Gastroesophageal sphincter (tissue), 4 donors: ENCODE measurements around the gene SIRPB1. TPM values are rescaled to one million over a fixed set of nuclear protein-coding genes. Genes with fewer than 3 reads are reported as not detected.
"Not testable (repeated sequence)": the region's sequence is repeated elsewhere in the genome, so short reads cannot be mapped to it uniquely, and the experiment has no call there.

ENCODE experiments used
- ATAC-seq: fragments of 150-250 bp; one replicate; pipeline ENCODE4 v1.9.1; 2016; ENCODE audit warnings: mild to moderate bottlenecking, moderate library complexity
- H3K27ac ChIP-seq, 4 donors: fragments of 200-600 bp; sonication (generic) in 3 of 4; 1 replicate in 3 of 4; 2 replicates in 1 of 4; pipeline ENCODE4 v1.5.1; 2016 to 2019
- H3K27me3 ChIP-seq: fragments of 200-600 bp; sonication (generic); one replicate; pipeline ENCODE4 v1.5.1; 2019
- H3K36me3 ChIP-seq, 2 donors: fragments of 200-600 bp; sonication (generic); one replicate each; pipeline ENCODE4 v1.5.1; 2019; ENCODE audit warnings: control low read depth in 1 of 2
- H3K4me1 ChIP-seq, 3 donors: fragments of 200-600 bp; sonication (generic); 1 replicate in 2 of 3; 2 replicates in 1 of 3; pipeline ENCODE4 v1.5.1; 2016 to 2019; ENCODE audit warnings: control low read depth in 2 of 3
- H3K4me3 ChIP-seq, 2 donors: fragments of 200-600 bp; sonication (generic); one replicate each; pipeline ENCODE4 v1.5.1; 2019; ENCODE audit warnings: mild to moderate bottlenecking in 1 of 2, moderate library complexity in 1 of 2
- H3K9me3 ChIP-seq, 3 donors: fragments of 200-600 bp; sonication (generic); one replicate each; pipeline ENCODE4 v1.5.1; 2017 to 2019; ENCODE audit warnings: control low read depth in 2 of 3
- CTCF ChIP-seq, 4 experiments: fragments of 200-600 bp in 2 of 4; fragments of 450-650 bp in 2 of 4; sonication (generic) in 1 of 4; IDR thresholded peaks; one replicate each; pipeline ENCODE4 v1.5.1; 2017 to 2019; ENCODE audit warnings: antibody characterized with exemption in 4 of 4, mild to moderate bottlenecking in 2 of 4, moderate library complexity in 2 of 4
- EP300 ChIP-seq: sonication (generic); formaldehyde crosslinking; IDR thresholded peaks from one replicate; pipeline ENCODE4 v1.6.1; 2017; ENCODE audit warnings: antibody characterized with exemption, mild to moderate bottlenecking
- POLR2A ChIP-seq, 2 donors: fragments of 450-650 bp; IDR thresholded peaks; one replicate each; pipeline ENCODE4 v1.6.1; 2017; ENCODE audit warnings: antibody characterized with exemption in 2 of 2, mild to moderate bottlenecking in 2 of 2, moderate library complexity in 1 of 2
- POLR2AphosphoS5 ChIP-seq: sonication (generic); formaldehyde crosslinking; IDR thresholded peaks from one replicate; pipeline ENCODE4 v1.6.1; 2017; ENCODE audit warnings: antibody characterized with exemption
- WGBS, 2 donors: methylation state at CpG; one replicate each; pipeline ENCODE4 v1.1.5; 2018; ENCODE audit warnings: low coverage in 1 of 2; 5-methylcytosine and 5-hydroxymethylcytosine counted together
- total RNA-seq, 4 donors: library from RNA; depleted of rRNA; stranded (reverse); fragments of >200 nt; gene quantifications; one replicate each; pipeline ENCODE4 v1.1.0, GENCODE V29; 2016

SIRPB1 gene
- total RNA-seq, 4 donors from 2014 or later: 3.4 to 6.9 (median 4.3) TPM

- no peaks in the 10 kb centered on the region for H3K4me1 ChIP-seq
- WGBS, 2 donors: 0% methylated on average over 1 of the region's 1 CpG
- H3K27me3 ChIP-seq: no peaks in the 10 kb centered on the region
- ATAC-seq: no peak
- H3K4me3 ChIP-seq: no peak overlapping the region
- no peaks in the 10 kb centered on the region for H3K36me3 ChIP-seq
- peaks cover 0 to 17% (median 0%) of the 10 kb centered on the region in 3 donors for H3K9me3 ChIP-seq
- TF ChIP-seq POLR2A (IDR thresholded peaks at IDR 0.05) (no peak), CTCF (IDR thresholded peaks at IDR 0.05) (no peak), EP300 (no peak), POLR2AphosphoS5 (no peak)
- H3K27ac ChIP-seq: no peak overlapping the region
Observed at GRCh38 chr20:1622450-1622849, 2.6 kb upstream of the SIRPB1 start.

GRCh38 chr20:1621316-1621715 lies 1.5 kb upstream of the SIRPB1 start:
- H3K27me3 ChIP-seq: no peaks in the 10 kb centered on the region
- no peaks in the 10 kb centered on the region for H3K36me3 ChIP-seq
- TF ChIP-seq POLR2A (IDR thresholded peaks at IDR 0.05) (no peak), POLR2AphosphoS5 (no peak), EP300 (no peak), CTCF (IDR thresholded peaks at IDR 0.05) (no peak)
- no peak overlapping the region for H3K27ac ChIP-seq
- H3K4me3 ChIP-seq: no peak overlapping the region
- no peak for ATAC-seq
- WGBS, 2 donors: 70 to 88% methylated on average over 1 of the region's 1 CpG
- H3K9me3 ChIP-seq: peaks cover 0 to 17% (median 0%) of the 10 kb centered on the region in 3 donors
- H3K4me1 ChIP-seq: no peaks in the 10 kb centered on the region

GRCh38 chr20:1618954-1619540 lies 762 bp downstream of the SIRPB1 start:
- H3K27ac ChIP-seq: no peak overlapping the region
- ATAC-seq: no peak
- H3K36me3 ChIP-seq: no peaks in the 10 kb centered on the region
- H3K9me3 ChIP-seq: peaks cover 0 to 17% (median 0%) of the 10 kb centered on the region in 3 donors
- no peak overlapping the region for H3K4me3 ChIP-seq
- no peaks in the 10 kb centered on the region for H3K4me1 ChIP-seq
- no peak for TF ChIP-seq POLR2AphosphoS5
- TF ChIP-seq CTCF (IDR thresholded peaks at IDR 0.05): no peak
- TF ChIP-seq EP300: no peak
- TF ChIP-seq POLR2A (IDR thresholded peaks at IDR 0.05): no peak
- H3K27me3 ChIP-seq: no peaks in the 10 kb centered on the region

GRCh38 chr20:1618479-1618878 lies 1.3 kb downstream of the SIRPB1 start:
- ATAC-seq: no peak

GRCh38 chr20:1616858-1617434 lies 2.9 kb downstream of the SIRPB1 start:
- H3K9me3 ChIP-seq: peaks cover 0 to 17% (median 0%) of the 10 kb centered on the region in 3 donors
- H3K27ac ChIP-seq: no peak overlapping the region
- H3K27me3 ChIP-seq: no peaks in the 10 kb centered on the region
- H3K4me3 ChIP-seq: no peak overlapping the region
- TF ChIP-seq CTCF (IDR thresholded peaks at IDR 0.05): no peak
- TF ChIP-seq EP300: no peak
- no peak for TF ChIP-seq POLR2A (IDR thresholded peaks at IDR 0.05)
- no peaks in the 10 kb centered on the region for H3K36me3 ChIP-seq
- H3K4me1 ChIP-seq: no peaks in the 10 kb centered on the region
- ATAC-seq: no peak

More at GRCh38 chr20:1618479-1618878, 1.3 kb downstream of the SIRPB1 start:
- Histone ChIP-seq H3K4me1 (no peaks in the 10 kb centered on the region), H3K27me3 (no peaks in the 10 kb centered on the region), H3K27ac (no peak overlapping the region), H3K9me3 (peaks cover 0 to 17% (median 0%) of the 10 kb centered on the region in 3 donors), H3K36me3 (no peaks in the 10 kb centered on the region), H3K4me3 (no peak overlapping the region)
- TF ChIP-seq POLR2A (IDR thresholded peaks at IDR 0.05) (no peak), POLR2AphosphoS5 (no peak), EP300 (no peak)

- 33% methylated on average over 1 of the region's 5 CpGs; no CpG with 5 or more reads in 1 of the 2 donors for WGBS, 2 donors
- not testable (repeated sequence) for H3K36me3 ChIP-seq, ATAC-seq, H3K27ac ChIP-seq, H3K4me1 ChIP-seq, H3K27me3 ChIP-seq, H3K9me3 ChIP-seq, H3K4me3 ChIP-seq
Observed at GRCh38 chr20:1610404-1610803, 9.4 kb downstream of the SIRPB1 start.

- H3K36me3 ChIP-seq, ATAC-seq, H3K4me1 ChIP-seq, H3K27me3 ChIP-seq, H3K27ac ChIP-seq, H3K4me3 ChIP-seq, H3K9me3 ChIP-seq: not testable (repeated sequence)
- no CpG with 5 or more reads among the region's 5 CpGs for WGBS, 2 donors
Observed at GRCh38 chr20:1608678-1609347, 11.0 kb downstream of the SIRPB1 start.
